OCI-LY1 (cell line): ENCODE results near the gene MAPK11.

ENCODE experiments used
- EZH2 ChIP-seq: fragments of 200-600 bp; sonication (generic), shearing (Covaris generic); IDR thresholded peaks from 2 replicates; pipeline ENCODE4 v1.8.0; 2017; ENCODE audit warnings: borderline replicate concordance, mixed run types, mild to moderate bottlenecking, antibody characterized with exemption, low read length, moderate library complexity, mixed read lengths
- TF ChIP-seq, protein P1 (sequence below): fragments of 200-600 bp; sonication (generic), shearing (Covaris generic); IDR thresholded peaks from 2 replicates; pipeline ENCODE4 v1.5.1; 2017; ENCODE audit warnings: mild to moderate bottlenecking, antibody characterized with exemption, low read length, moderate library complexity, mixed read lengths

GRCh38 chr22:50246242-50247175, 23.7 kb downstream of the MAPK11 start:
- TF ChIP-seq, protein P1, sequence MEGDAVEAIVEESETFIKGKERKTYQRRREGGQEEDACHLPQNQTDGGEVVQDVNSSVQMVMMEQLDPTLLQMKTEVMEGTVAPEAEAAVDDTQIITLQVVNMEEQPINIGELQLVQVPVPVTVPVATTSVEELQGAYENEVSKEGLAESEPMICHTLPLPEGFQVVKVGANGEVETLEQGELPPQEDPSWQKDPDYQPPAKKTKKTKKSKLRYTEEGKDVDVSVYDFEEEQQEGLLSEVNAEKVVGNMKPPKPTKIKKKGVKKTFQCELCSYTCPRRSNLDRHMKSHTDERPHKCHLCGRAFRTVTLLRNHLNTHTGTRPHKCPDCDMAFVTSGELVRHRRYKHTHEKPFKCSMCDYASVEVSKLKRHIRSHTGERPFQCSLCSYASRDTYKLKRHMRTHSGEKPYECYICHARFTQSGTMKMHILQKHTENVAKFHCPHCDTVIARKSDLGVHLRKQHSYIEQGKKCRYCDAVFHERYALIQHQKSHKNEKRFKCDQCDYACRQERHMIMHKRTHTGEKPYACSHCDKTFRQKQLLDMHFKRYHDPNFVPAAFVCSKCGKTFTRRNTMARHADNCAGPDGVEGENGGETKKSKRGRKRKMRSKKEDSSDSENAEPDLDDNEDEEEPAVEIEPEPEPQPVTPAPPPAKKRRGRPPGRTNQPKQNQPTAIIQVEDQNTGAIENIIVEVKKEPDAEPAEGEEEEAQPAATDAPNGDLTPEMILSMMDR: no peak
- no peak for TF ChIP-seq EZH2
